ENCODE measurements around the gene UMPS. TPM values are rescaled to one million over a fixed set of nuclear protein-coding genes. Genes with fewer than 3 reads are reported as not detected.

UMPS gene
- total RNA-seq = 28.7 and 66.1 TPM in 2 replicates

DNA sequence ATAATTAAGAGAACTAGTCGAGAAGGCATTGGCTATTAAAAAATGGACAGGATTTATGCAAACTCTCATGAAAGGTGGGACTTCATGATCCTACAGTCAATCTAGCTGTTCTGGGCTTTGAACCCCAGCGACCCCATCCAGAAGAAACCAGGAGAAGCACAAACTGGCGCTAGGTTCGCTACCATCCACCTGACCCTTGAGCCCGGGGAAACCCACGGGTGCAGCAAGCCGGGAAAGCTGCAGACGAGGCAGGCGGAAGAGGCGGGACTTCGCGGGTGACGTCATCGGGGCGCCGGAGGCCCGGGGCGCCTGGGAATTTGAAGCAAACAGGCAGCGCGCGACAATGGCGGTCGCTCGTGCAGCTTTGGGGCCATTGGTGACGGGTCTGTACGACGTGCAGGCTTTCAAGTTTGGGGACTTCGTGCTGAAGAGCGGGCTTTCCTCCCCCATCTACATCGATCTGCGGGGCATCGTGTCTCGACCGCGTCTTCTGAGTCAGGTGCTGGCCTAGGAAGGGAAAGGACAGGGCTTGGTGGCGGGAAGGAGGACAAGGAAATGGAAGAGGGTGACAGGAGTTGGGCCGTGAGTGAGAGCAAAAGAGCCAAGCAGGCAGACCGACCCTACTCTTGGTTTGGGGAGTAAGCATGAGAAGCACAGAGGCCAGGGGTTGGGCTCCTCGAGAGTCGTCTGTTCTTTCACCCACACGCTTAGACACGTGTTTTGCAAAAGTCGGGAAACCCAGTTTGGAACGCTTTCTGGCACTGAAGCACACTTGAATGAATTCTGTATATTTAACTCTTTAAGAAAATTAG is at the start of gene UMPS:
Gene UMPS (plus strand): TSS at position 324 of the 812 bp plus-strand sequence. CDS start 20 bp downstream, at position 344.
- H3K4me3 ChIP-seq (ENCODE audit: low read depth, low read length) = peak within 1 kb of the TSS; percentile 90
- TF ChIP-seq, protein P1, sequence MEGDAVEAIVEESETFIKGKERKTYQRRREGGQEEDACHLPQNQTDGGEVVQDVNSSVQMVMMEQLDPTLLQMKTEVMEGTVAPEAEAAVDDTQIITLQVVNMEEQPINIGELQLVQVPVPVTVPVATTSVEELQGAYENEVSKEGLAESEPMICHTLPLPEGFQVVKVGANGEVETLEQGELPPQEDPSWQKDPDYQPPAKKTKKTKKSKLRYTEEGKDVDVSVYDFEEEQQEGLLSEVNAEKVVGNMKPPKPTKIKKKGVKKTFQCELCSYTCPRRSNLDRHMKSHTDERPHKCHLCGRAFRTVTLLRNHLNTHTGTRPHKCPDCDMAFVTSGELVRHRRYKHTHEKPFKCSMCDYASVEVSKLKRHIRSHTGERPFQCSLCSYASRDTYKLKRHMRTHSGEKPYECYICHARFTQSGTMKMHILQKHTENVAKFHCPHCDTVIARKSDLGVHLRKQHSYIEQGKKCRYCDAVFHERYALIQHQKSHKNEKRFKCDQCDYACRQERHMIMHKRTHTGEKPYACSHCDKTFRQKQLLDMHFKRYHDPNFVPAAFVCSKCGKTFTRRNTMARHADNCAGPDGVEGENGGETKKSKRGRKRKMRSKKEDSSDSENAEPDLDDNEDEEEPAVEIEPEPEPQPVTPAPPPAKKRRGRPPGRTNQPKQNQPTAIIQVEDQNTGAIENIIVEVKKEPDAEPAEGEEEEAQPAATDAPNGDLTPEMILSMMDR (conservative IDR thresholded peaks at IDR 0.05; ENCODE audit: low read depth, low read length) = no peak
- DNase-seq (ENCODE audit: low read depth) = peak; percentile 33

DNA sequence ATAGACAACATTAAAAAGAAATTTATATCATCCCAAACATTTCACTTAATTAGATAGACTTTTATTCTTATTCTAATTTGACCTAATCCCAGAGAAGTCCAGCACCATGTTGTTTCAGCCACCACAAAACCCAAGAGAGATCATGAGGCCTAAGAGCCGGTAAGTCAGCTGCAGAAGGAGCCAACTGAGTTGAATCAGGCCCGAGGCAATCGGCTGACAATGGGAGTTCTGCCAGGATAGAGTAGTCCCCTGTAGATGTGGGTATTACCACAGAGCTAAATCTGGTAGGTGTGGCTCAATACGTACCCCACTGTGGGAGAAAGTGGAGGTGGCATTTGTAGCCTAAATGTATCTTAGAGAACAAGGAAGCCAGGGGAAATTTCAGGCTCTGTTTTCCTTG is 49.7 kb upstream of the UMPS start:
- no peak for DNase-seq (ENCODE audit: low read depth)
- H3K4me3 ChIP-seq (ENCODE audit: low read depth, low read length) = no peak overlapping the region
- TF ChIP-seq, protein P1 (conservative IDR thresholded peaks at IDR 0.05; ENCODE audit: low read depth, low read length) = no peak

DNA sequence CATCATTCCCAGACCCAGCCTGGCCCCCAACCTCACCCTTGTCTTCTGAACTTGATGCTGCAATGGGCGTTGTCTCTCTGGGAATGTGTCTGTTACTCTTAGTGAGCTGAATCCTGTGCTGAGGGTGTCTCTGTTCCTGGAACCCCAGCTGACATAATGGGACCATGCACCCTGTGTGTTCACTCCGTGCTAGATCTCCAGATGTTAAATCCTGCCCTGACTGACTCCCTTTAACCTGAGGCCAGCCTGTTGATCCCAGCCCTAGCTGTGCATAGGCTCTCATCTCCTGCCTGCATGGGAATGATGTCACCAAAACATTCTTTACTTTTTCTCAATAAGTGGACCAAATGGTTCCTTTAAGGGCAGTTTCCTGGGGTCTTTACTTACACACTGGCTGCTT is 48.0 kb upstream of the UMPS start:
- TF ChIP-seq, protein P1 (conservative IDR thresholded peaks at IDR 0.05; ENCODE audit: low read depth, low read length) = no peak
- H3K4me3 ChIP-seq (ENCODE audit: low read depth, low read length) = no peak overlapping the region
- no peak for DNase-seq (ENCODE audit: low read depth)

DNA sequence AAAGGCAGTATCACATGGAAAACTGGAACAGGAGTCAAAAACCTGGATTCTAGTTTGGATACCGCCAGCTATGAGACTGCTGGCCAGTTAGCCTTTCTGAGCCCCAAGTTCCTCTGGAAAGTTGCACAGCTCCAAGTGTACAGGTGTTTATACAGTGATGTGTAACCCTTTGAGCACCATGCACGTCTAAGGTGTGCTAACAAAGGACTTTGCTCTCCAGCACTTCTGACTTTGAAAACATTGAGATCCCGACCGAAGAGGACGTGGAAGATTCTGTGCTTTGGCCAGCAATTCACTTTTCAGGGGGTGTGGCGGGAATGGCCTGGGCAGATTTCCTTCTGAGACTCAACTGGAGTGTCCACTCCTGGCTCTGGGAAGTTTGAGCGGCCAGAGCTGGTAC is 45.8 kb upstream of the UMPS start:
- TF ChIP-seq, protein P1 (conservative IDR thresholded peaks at IDR 0.05; ENCODE audit: low read depth, low read length) = no peak
- no peak for DNase-seq (ENCODE audit: low read depth)
- no peak overlapping the region for H3K4me3 ChIP-seq (ENCODE audit: low read depth, low read length)

DNA sequence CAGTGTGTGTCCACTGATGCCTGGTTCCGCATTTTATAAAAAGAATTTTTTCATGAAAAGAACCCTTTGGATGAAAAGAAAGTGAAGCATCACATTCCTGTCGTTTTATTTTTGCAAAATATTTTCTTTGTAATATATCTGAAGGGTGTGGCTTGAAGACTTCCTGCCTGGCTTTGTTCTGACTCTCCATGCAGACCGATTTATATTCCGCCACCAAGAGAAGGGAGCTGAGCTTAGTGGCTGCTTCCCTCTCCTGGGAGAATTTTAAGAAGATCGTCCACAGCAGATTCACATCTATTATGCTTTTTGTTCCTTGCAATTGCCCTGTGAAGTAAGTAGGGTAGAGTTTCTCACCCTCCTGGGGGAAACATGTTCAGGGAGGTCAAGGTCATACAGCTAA is 45.2 kb upstream of the UMPS start:
- TF ChIP-seq, protein P1 (conservative IDR thresholded peaks at IDR 0.05; ENCODE audit: low read depth, low read length) = no peak
- no peak for DNase-seq (ENCODE audit: low read depth)
- no peak overlapping the region for H3K4me3 ChIP-seq (ENCODE audit: low read depth, low read length)

DNA sequence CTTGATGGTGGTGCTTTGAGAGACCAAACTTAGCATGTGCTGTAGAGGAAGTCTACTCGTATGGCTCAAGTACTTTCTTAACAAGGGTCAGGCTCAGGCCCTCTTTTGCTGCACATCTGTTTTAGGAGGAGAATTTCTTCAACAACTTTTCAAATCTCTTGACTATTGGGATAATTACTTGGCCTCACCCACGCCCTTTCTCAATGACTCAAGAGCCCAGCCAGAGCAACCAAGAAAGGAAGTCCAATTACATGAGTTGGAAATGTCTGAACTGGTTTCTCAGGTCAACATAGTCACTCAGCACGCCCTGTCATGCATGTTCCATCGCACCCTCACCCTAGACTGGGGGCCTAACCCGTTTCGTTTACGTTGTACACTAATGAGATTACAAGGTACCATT is 44.8 kb upstream of the UMPS start:
- H3K4me3 ChIP-seq (ENCODE audit: low read depth, low read length) = no peak overlapping the region
- TF ChIP-seq, protein P1 (conservative IDR thresholded peaks at IDR 0.05; ENCODE audit: low read depth, low read length) = no peak
- DNase-seq (ENCODE audit: low read depth) = no peak

Data from epithelial cell of proximal tubule (primary cell).